ENCODE data around the gene SLC25A24.
"Not testable (repeated sequence)": the region's sequence is repeated elsewhere in the genome, so short reads cannot be mapped to it uniquely, and the experiment has no call there.

The SLC25A24 gene

DNA sequence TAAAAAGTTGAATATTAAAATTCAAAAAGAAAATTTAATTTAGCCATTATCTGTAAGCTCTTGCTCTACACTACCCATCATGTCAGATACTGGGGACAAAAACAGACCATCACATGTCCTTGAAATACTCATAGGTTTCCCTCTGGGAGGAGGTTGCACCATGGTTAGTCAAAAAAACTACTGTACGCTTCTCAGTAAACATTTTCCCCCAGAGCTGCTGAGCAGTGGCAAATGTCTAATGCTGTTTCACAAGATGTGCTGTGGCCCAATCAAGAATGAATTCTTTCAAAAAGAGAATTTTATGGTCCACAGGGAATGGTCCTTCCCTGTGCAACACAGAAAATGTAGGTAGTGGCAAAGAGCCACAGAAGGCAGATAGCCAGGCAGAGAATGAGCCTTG is 6.1 kb downstream of the SLC25A24 start:
- no peak for DNase-seq (ENCODE audit: low spot score)

- DNase-seq (ENCODE audit: low spot score): no peak
Measured at GRCh38 chr1:108193333-108193732, 6.8 kb downstream of the SLC25A24 start.

DNA sequence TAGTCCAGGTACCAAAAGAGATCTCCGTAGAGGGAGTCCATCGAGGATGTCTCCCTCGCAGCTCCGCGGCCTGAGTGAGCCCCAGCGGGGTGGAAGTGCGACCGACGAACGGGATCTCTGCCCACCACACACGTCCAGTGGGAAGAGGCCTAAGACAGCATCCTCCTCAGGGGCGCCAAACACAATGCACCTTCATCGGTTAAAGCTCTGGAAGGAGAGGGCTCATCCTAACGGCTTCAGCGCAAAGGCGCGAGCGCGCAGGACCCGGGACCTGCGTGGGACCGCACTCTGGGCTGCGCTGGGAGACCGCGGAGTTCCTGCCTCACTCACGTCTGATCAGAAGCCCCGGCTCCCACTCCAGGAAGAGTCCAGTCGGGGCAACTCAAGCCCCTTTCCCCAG is 7.6 kb downstream of the SLC25A24 start:
- no peak for DNase-seq (ENCODE audit: low spot score)

DNA sequence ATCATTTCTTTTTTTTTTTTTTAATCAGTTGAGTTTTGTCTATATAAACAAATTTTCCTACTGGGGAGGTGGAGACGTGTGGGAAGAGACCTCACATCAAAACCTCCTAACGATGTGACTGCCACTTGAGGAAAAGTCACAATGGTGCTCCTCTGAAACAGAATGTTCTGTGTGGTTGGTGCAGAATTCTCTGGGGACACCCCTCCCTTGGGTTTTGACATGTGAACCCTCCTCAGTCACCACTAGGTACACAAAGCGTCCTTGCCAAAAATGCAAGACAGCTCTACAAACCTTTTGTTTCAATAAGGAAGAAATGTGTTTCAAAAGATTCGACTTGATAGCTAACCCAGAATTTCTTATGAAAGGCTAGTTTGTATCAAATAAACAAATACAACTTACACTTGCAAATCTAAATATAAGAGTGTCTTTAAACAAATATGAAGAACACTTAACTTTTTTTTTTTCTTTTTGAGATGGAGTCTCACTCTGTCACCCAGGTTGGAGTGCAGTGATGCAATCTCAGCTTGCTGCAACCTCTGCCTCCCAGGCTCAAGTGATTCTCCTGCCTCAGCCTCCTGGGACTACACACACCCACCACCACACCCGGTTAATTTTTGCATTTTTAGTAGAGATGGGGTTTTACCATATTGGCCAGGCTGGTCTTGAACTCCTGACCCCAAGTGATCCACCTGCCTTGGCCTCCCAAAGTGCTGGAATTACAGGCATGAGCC is 9.3 kb downstream of the SLC25A24 start:
- no peak for DNase-seq (ENCODE audit: low spot score)

- DNase-seq (ENCODE audit: low spot score): no peak
Measured at GRCh38 chr1:108190001-108190634, 10.0 kb downstream of the SLC25A24 start.

DNA sequence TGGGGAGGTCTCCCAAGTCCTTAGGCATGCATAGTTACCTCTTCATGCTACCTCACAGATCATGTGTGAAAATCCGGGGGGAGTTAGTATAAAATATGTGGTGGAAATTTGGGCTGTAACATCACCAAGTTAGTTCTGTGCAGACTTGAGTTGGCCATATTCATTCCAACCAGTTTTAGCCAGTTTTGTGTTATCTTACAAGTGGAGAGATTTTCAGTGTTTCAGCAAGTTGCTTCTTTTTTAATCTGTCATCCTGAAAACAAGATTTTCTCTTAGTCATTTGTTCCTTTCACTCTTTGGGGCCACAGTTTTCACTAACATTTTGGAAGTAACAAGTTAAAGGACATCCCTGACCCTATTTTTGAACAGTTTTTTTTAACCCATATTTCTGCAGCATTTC is 11.3 kb downstream of the SLC25A24 start:
- no peak for DNase-seq (ENCODE audit: low spot score)

DNA sequence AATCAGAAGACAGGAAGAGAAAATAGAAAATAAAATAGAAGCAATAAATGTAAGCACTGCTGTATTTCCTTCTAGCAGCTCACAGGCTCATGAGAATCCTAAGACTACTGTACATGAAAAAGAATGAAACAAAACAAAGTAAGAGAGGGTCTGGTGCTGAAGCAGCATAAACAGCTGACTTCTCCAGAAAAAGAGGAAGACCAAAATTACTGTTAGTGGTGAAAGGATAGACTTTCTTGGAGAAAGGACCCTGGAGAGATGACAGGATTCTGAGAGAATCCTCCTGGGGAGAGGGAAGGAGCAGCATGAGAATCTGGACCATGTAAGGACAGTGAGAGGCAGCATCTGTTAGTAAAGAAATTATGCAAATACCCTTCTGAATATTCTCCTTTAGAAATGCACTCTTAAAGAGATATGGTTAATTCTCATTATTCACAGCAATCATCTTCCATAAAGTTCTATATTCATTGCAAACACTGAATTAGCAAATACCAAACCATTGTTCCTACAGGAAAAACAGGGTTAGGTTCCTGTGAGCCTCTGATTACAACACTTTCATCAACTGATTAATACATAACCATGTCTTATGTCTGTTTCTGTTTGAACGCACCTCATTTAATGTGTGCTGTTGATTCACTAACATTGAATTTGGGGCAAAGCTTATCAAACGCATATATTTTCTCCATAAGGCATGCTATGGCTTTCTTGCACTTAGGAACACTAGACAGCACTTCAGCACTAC is 17.0 kb downstream of the SLC25A24 start:
- no peak for DNase-seq (ENCODE audit: low spot score)

GRCh38 chr1:108179018-108179417 is 21.1 kb downstream of the SLC25A24 start:
- DNase-seq (ENCODE audit: low spot score): no peak

DNA sequence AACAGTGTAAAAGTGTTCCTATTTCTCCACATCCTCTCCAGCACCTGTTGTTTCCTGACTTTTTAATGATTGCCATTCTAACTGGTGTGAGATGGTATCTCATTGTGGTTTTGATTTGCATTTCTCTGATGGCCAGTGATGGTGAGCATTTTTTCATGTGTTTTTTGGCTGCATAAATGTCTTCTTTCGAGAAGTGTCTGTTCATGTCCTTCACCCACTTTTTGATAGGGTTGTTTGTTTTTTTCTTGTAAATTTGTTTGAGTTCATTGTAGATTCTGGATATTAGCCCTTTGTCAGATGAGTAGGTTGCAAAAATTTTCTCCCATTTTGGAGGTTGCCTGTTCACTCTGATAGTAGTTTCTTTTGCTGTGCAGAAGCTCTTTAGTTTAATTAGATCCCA is 37.7 kb downstream of the SLC25A24 start:
- DNase-seq (ENCODE audit: low spot score): not testable (repeated sequence)

DNA sequence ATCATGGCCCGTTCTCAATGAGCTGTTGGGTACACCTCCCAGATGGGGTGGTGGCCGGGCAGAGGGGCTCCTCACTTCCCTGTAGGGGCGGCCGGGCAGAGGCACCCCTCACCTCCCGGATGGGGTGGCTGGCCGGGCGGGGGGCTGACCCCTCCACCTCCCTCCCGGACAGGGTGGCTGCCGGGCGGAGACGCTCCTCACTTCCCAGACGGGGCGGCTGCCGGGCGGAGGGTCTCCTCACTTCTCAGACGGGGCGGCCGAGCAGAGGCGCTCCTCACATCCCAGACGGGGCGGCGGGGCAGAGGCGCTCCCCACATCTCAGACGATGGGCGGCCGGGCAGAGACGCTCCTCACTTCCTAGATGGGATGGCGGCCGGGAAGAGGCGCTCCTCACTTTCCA is 40.2 kb downstream of the SLC25A24 start:
- not testable (repeated sequence) for DNase-seq (ENCODE audit: low spot score)

DNA sequence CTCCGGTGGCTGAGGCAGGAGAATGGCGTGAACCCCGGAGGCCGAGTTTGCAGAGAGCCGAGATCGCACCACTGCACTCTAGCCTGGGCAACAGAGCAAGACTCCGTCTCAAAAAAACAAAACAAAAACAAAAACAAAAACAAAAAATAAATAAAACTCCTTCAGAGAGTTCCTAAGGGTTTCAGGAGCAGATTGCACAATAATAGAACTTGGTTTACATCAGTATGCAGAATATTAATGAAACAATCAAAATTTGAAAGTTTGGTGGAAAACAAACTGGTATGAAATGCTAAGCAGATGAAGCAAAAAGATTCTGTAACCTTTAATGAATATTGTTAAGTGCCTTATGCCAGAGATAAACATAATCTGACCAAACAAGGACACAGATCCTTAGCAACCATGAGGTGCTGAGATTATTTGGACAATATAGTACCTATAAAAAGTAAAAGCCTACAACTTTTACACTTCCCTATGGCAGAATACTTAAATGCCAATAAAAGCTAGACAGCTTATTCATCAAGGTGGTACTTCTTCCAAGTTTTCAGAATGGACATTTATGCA is 41.2 kb downstream of the SLC25A24 start:
- DNase-seq (ENCODE audit: low spot score): no peak

DNA sequence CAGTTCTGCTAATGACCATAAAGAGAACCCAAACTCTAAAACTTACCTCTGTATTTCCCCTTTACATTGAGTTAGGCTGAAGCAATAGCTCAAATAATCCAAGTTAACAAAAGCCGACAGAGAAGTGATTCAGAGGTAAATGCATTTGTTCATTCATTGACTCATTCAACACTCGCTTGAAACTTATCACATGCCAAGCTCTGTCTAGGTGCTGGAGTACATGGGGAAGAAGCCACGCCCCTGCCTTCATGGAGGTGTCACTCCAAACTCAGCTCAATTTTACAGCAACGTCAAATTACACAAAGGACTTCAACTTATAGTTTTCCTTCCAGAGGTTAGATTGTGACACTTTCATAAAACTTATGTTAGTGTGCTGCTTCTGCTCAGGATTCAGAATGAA is 45.8 kb downstream of the SLC25A24 start:
- no peak for DNase-seq (ENCODE audit: low spot score)

- no peak for DNase-seq (ENCODE audit: low spot score)
Measured at GRCh38 chr1:108152782-108153222, 47.3 kb downstream of the SLC25A24 start.

GRCh38 chr1:108151548-108151947 is 48.6 kb downstream of the SLC25A24 start:
- no peak for DNase-seq (ENCODE audit: low spot score)

DNA sequence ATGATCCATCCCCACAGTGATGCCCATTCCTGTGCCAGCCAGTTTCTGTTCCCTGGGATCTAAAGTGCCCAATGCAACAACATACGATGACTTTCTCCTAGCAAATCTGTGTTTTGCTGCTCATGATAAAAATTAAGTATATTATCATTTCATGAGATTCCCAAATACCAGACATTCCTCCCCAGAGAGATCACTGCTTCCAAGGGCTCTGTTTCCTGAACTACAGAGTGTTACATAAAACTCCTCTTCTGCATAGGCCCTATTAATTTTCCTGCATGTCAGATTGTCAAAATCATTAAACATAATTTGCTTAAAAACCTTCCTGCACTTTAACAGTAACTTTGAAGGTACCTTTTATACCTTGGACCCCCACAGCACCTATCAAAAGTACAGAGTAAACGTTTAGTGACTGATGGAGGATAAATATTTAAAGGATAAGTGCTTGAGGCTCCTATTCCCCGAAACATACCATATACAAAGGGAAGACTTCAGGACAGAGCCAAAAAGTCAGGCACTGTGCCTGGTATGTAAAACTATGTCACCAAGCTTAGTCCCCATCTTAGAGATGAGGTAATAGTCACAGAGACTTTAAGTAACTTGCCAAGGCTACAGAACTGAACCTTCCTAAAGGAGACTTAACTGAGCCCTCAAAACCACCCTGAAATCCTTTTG is 50.2 kb downstream of the SLC25A24 start:
- DNase-seq (ENCODE audit: low spot score): no peak

DNA sequence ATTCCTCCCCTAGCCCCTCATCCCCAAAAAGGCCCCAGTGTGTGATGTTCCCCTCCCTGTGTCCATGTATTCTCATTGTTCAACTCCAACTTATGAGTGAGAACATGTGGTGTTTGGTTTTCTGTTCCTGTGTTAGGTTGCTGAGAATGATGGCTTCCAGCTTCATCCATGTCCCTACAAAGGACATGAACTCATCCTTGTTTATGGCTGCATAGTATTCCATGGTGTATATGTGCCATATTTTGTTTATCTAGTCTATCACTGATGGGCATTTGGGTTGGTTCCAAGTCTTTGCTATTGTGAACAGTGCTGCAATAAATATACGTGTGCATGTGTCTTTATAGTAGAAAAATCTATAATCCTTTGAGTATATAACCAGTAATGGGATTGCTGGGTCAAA is 55.6 kb downstream of the SLC25A24 start:
- not testable (repeated sequence) for DNase-seq (ENCODE audit: low spot score)

DNA sequence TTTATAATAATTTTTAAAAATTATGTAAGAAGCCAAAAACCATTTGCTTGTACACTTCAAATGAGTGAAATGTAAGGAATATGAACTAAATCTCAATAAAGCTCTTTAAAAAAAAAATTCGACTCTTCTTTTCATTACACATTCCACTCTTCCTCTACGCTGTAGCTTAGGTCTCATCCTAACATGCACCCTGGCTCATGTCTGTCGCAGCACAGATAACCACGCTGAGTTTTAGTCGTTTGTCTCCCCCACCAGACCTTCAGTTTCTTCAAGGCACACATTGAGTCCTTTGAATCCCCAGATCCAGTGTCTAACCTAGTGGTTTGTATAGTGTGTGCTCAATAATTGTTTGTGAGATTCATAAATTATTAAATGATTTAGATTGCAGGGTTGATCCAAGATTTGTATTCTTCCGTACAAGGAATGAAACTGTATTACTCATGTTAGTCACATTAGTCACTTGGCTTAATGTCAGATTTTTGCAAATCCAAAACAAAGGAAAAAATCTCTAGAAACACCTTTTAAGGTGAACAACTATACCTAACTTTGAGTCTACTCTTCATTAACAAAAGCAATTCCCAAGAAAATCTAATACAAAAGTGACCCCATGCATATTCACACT is 57.3 kb downstream of the SLC25A24 start:
- DNase-seq (ENCODE audit: low spot score): no peak

DNA sequence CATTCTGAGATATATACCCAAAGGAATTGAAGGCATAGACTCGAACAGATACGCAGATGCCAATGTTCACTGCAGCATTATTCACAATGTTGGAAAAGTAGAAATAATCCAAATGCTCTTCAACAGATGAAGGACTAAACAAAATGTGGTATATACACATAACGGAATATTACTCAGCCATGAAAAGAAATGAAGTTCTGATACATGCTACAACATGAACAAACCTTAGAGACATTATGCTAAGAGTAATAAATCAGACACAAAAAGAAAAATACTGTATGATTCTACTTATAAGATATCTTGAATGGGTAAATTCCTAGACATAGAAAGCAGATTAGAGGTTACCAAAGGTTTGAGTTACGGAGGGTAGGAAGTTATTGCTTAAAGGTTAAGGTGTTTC is 57.9 kb downstream of the SLC25A24 start:
- no peak for DNase-seq (ENCODE audit: low spot score)

DNA sequence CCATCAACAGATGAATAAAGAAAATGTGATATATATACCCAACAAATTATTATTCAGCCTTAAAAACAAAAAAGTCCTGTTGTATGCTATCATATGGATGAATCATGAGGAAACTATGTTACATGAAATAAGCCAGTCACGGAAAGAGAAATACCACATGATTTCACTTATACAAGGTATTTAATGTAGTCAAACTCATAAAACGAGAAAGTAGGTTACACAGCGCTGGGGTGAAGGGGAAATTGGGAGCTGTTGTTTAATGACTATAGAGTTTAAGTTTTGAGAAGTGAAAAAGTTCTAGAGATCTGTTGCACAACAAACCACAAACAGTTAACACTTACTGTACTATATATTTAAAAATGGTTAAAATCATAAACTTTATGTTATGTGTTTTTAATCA is 58.5 kb downstream of the SLC25A24 start:
- DNase-seq (ENCODE audit: low spot score): no peak

- no peak for DNase-seq (ENCODE audit: low spot score)
Measured at GRCh38 chr1:108140936-108141335, 59.2 kb downstream of the SLC25A24 start.

- DNase-seq (ENCODE audit: low spot score): no peak
Measured at GRCh38 chr1:108140177-108140576, 60.0 kb downstream of the SLC25A24 start.

- DNase-seq (ENCODE audit: low spot score): not testable (repeated sequence)
Measured at GRCh38 chr1:108139555-108139954, 60.6 kb downstream of the SLC25A24 start.

All from SW480 (cell line).